KMS-11 (cell line): Measurements from ENCODE around the gene KATNB1.

Experiments used
- H2AFZ ChIP-seq: fragments of 200-600 bp; sonication (generic); 2 replicates; pipeline ENCODE4 v1.6.1; 2016; ENCODE audit warnings: antibody characterized with exemption, mixed run types, low read depth
- H3K27ac ChIP-seq: fragments of 200-600 bp; sonication (generic); 2 replicates; pipeline ENCODE4 v1.6.1; 2016; ENCODE audit warnings: mild to moderate bottlenecking, mixed run types
- H3K27me3 ChIP-seq: fragments of 200-600 bp; sonication (generic); 2 replicates; pipeline ENCODE4 v1.6.1; 2017; ENCODE audit warnings: mild to moderate bottlenecking, low read depth, mixed run types, moderate library complexity; ENCODE audit not compliant: insufficient read depth
- H3K36me3 ChIP-seq: fragments of 200-600 bp; sonication (generic); 2 replicates; pipeline ENCODE4 v1.6.1; 2017; ENCODE audit warnings: mild to moderate bottlenecking, mixed run types; ENCODE audit not compliant: insufficient read depth
- H3K4me1 ChIP-seq: fragments of 200-600 bp; sonication (generic); 2 replicates; pipeline ENCODE4 v1.6.1; 2016; ENCODE audit warnings: mild to moderate bottlenecking, low read depth, mixed run types; ENCODE audit not compliant: poor library complexity, severe bottlenecking
- H3K4me2 ChIP-seq: fragments of 200-600 bp; sonication (generic); 2 replicates; pipeline ENCODE4 v1.7.0; 2016; ENCODE audit warnings: mild to moderate bottlenecking, mixed run types
- H3K4me3 ChIP-seq: fragments of 200-600 bp; sonication (generic); IDR thresholded peaks from 2 replicates; pipeline ENCODE4 v1.6.1; 2017; ENCODE audit warnings: low read depth, low read length, mixed read lengths; ENCODE audit not compliant: insufficient read depth
- H3K79me2 ChIP-seq: fragments of 200-600 bp; sonication (generic); 2 replicates; pipeline ENCODE4 v1.6.1; 2016; ENCODE audit warnings: low read depth, mixed run types; ENCODE audit not compliant: insufficient read depth
- H3K9ac ChIP-seq: fragments of 200-600 bp; sonication (generic); 2 replicates; pipeline ENCODE4 v1.6.1; 2016; ENCODE audit warnings: mild to moderate bottlenecking, mixed run types
- H4K20me1 ChIP-seq: fragments of 200-600 bp; sonication (generic); 2 replicates; pipeline ENCODE4 v1.6.1; 2016; ENCODE audit warnings: mild to moderate bottlenecking, mixed run types; ENCODE audit not compliant: insufficient read depth
- CTCF ChIP-seq: fragments of 200-600 bp; sonication (generic); conservative IDR thresholded peaks from 2 replicates; pipeline ENCODE4 v1.6.1; 2017; ENCODE audit warnings: low read depth, mild to moderate bottlenecking, antibody characterized with exemption, low read length, moderate library complexity, mixed read lengths

Gene KATNB1

GRCh38 chr16:57688987-57689761, 46.4 kb upstream of the KATNB1 start:
- H2AFZ ChIP-seq = no peak overlapping the region
- H3K27me3 ChIP-seq = no peaks in the 10 kb centered on the region
- no peak overlapping the region for H3K4me3 ChIP-seq
- no peaks in the 10 kb centered on the region for H3K4me1 ChIP-seq
- H3K9ac ChIP-seq = no peak overlapping the region
- no peaks in the 10 kb centered on the region for H3K36me3 ChIP-seq
- H3K27ac ChIP-seq = no peak overlapping the region
- H3K4me2 ChIP-seq = no peak overlapping the region
- no peak for TF ChIP-seq CTCF
- no peaks in the 10 kb centered on the region for H3K79me2 ChIP-seq
- H4K20me1 ChIP-seq = no peaks in the 10 kb centered on the region

GRCh38 chr16:57689762-57690558, 45.6 kb upstream of the KATNB1 start:
- H3K27ac ChIP-seq = no peak overlapping the region
- H3K4me1 ChIP-seq = no peaks in the 10 kb centered on the region
- TF ChIP-seq CTCF = no peak
- H3K9ac ChIP-seq = no peak overlapping the region
- no peaks in the 10 kb centered on the region for H3K36me3 ChIP-seq
- H2AFZ ChIP-seq = no peak overlapping the region
- H3K27me3 ChIP-seq = no peaks in the 10 kb centered on the region
- no peaks in the 10 kb centered on the region for H3K79me2 ChIP-seq
- H3K4me3 ChIP-seq = no peak overlapping the region
- no peak overlapping the region for H3K4me2 ChIP-seq
- H4K20me1 ChIP-seq = no peaks in the 10 kb centered on the region

GRCh38 chr16:57690782-57691471, 44.6 kb upstream of the KATNB1 start:
- H2AFZ ChIP-seq = no peak overlapping the region
- no peak overlapping the region for H3K4me2 ChIP-seq
- no peak overlapping the region for H3K27ac ChIP-seq

More at GRCh38 chr16:57690782-57691471, 44.6 kb upstream of the KATNB1 start:
- H3K4me3 ChIP-seq = no peak overlapping the region
- H3K36me3 ChIP-seq = no peaks in the 10 kb centered on the region
- no peak overlapping the region for H3K9ac ChIP-seq
- no peaks in the 10 kb centered on the region for H3K79me2 ChIP-seq
- H3K27me3 ChIP-seq = no peaks in the 10 kb centered on the region
- no peaks in the 10 kb centered on the region for H3K4me1 ChIP-seq
- H4K20me1 ChIP-seq = no peaks in the 10 kb centered on the region
- no peak for TF ChIP-seq CTCF
